ENCODE data around the gene PARK7. TPM values are rescaled to one million over a fixed set of nuclear protein-coding genes. Genes with fewer than 3 reads are reported as not detected.

The PARK7 gene
- total RNA-seq, 3 donors from 2014 or later (not counting 1 experiment from before 2014, with no cell fraction given): 120 to 127 (median 127) TPM

DNA sequence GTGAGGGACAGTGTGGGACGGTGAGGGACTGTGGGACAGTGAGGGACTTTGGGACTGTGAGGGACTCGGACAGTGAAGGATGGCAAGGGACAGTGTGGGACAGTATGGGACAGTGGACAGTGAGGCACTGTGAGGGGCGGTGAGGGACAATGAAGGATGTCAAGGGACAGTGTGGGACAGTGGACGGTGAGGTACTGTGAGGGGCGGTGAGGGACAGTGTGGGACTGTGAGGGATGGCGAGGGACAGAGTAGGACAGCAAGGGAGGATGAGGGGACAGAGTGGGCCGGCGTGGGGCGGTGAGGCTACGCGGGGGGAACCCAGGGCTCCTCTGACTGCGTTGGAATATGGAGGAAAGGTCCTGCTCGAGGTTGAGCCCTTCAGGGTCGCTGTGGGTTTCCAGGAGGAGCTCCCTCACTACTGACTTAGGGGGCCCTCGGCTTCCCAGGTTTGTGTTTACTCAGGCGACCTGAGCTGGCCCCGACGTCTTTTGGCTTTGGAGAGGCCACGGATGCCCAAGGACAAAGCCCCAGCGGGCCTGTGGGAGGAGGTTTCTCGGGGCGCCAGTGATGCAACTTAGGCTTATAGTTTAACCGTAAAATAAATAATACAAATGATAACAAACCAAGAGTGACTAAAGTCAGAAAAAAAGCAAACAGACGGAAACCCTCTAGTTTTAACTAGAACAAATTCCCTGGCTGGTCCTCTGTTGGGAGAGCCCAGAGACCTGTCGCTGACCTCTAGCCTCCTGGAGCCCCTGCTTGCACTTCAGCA is 65.7 kb downstream of the PARK7 start:
- ATAC-seq (no peak), DNase-seq (no peak)
- H3K36me3 Mint-ChIP-seq: no peaks in the 10 kb centered on the region
- intact Hi-C loops (cut with micrococcal nuclease): loop anchor here (2.0 kb wide), 2 partner anchors 126 to 290 kb away; no protein-coding TSS in a partner anchor
- peaks cover 11 to 17% of the 10 kb centered on the region in 2 donors for H3K4me1 Mint-ChIP-seq
- H3K27ac Mint-ChIP-seq: peak overlapping the region; percentile 30 to 80
- Histone ChIP-seq H3K36me3 (ENCODE audit: control insufficient read depth, insufficient read depth, low read length) (no peaks in the 10 kb centered on the region), H3K27me3 (ENCODE audit: control insufficient read depth, insufficient read depth, low read length) (peaks cover 23% of the 10 kb centered on the region), H3K4me1 (ENCODE audit: control insufficient read depth, insufficient read depth, low read length) (peaks cover 11% of the 10 kb centered on the region), H3K27ac (ENCODE audit: low read length) (no peak overlapping the region), H3K4me3 (ENCODE audit: low read length) (no peak overlapping the region), H3K9me3 (ENCODE audit: control insufficient read depth, insufficient read depth, low read length) (no peaks in the 10 kb centered on the region)
- WGBS (ENCODE audit: insufficient coverage): 92% methylated on average over 22 of the region's 25 CpGs
- peak overlapping the region; percentile 77 for H3K4me3 Mint-ChIP-seq
- peaks cover 18 to 20% of the 10 kb centered on the region in 2 donors for H3K27me3 Mint-ChIP-seq (ENCODE audit: low read depth in 2 of 2)
- TF ChIP-seq, protein P1, sequence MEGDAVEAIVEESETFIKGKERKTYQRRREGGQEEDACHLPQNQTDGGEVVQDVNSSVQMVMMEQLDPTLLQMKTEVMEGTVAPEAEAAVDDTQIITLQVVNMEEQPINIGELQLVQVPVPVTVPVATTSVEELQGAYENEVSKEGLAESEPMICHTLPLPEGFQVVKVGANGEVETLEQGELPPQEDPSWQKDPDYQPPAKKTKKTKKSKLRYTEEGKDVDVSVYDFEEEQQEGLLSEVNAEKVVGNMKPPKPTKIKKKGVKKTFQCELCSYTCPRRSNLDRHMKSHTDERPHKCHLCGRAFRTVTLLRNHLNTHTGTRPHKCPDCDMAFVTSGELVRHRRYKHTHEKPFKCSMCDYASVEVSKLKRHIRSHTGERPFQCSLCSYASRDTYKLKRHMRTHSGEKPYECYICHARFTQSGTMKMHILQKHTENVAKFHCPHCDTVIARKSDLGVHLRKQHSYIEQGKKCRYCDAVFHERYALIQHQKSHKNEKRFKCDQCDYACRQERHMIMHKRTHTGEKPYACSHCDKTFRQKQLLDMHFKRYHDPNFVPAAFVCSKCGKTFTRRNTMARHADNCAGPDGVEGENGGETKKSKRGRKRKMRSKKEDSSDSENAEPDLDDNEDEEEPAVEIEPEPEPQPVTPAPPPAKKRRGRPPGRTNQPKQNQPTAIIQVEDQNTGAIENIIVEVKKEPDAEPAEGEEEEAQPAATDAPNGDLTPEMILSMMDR (IDR thresholded peaks at IDR 0.05): no peak
- H3K9me3 Mint-ChIP-seq: no peaks in the 10 kb centered on the region

DNA sequence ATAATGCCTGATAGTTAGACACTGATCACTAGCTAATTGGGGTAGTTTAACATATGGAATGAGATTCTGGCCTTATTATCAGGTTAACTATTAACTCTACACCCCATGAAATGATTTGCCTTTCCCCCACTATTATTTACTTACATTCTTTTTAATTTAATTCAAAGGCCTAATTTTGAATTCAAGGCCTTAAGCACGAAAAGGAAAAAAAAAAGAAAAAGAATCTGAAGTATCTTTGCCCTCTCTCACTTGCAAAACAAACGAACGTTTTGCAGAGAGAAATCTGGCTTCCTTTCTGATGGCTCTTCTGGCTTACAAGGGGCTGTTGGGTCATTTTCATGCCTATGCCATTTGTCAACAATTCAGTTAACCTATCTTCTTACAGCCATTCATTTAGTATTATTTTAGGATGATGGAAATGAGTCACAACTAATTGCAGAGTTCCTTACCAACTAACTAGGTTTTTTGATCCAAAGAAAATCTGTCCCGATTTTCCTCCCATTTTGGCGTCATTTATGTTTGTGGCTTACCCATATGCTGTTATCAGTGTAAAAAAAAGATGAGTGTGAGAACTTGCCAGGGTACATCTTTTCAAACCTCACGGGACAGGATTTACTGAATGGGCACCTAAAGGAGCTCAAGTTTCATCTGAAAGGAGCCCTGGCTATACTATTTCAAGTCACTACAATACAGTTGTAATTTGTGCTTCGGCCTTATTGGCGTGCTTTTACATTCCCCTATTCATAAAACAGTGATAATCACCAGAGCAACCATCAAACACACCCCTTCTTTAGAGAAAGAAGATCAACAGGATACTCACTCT is 66.4 kb downstream of the PARK7 start:
- H3K27me3 Mint-ChIP-seq (ENCODE audit: low read depth in 2 of 2): peaks cover 15 to 18% of the 10 kb centered on the region in 2 donors
- peaks cover 11 to 18% of the 10 kb centered on the region in 2 donors for H3K4me1 Mint-ChIP-seq
- peak overlapping the region; percentile 55 for H3K4me3 Mint-ChIP-seq
- no peak overlapping the region for H3K27ac Mint-ChIP-seq
- intact Hi-C loops (cut with micrococcal nuclease): loop anchor here (2.0 kb wide), 2 partner anchors 125 to 289 kb away; no protein-coding TSS in a partner anchor
- DNase-seq (no peak), ATAC-seq (no peak)
- Histone ChIP-seq H3K27me3 (ENCODE audit: control insufficient read depth, insufficient read depth, low read length) (peaks cover 23% of the 10 kb centered on the region), H3K36me3 (ENCODE audit: control insufficient read depth, insufficient read depth, low read length) (no peaks in the 10 kb centered on the region), H3K27ac (ENCODE audit: low read length) (no peak overlapping the region), H3K4me3 (ENCODE audit: low read length) (no peak overlapping the region), H3K9me3 (ENCODE audit: control insufficient read depth, insufficient read depth, low read length) (no peaks in the 10 kb centered on the region), H3K4me1 (ENCODE audit: control insufficient read depth, insufficient read depth, low read length) (peaks cover 11% of the 10 kb centered on the region)
- H3K9me3 Mint-ChIP-seq: no peaks in the 10 kb centered on the region
- no peaks in the 10 kb centered on the region for H3K36me3 Mint-ChIP-seq
- TF ChIP-seq, protein P1 (IDR thresholded peaks at IDR 0.05): no peak
- 84% methylated on average over 8 of the region's 8 CpGs for WGBS (ENCODE audit: insufficient coverage)

DNA sequence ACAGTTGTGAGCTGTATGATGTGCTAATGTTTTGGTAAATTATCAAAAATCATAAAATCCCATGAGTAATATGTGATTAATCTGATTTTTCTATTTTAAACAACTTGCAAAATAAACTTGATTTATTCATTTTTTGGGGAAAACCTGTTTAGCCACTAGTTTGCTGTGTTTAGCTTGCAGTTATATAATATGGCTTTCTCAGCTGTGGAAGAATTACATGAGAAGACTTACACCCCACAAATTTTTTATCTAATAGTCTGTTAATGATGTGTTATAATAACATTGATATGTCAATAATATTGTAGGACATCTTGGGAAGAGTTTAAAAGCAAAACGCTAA is 67.0 kb downstream of the PARK7 start:
- WGBS (ENCODE audit: insufficient coverage): no CpG with 5 or more reads among the region's 1 CpG
- peaks cover 11% of the 10 kb centered on the region for H3K4me1 ChIP-seq (ENCODE audit: control insufficient read depth, insufficient read depth, low read length)
- TF ChIP-seq, protein P1 (IDR thresholded peaks at IDR 0.05): no peak
- Mint-ChIP-seq H3K4me1 (peaks cover 11 to 22% of the 10 kb centered on the region in 2 donors), H3K27ac (no peak overlapping the region), H3K27me3 (ENCODE audit: low read depth in 2 of 2) (peaks cover 12 to 16% of the 10 kb centered on the region in 2 donors), H3K36me3 (no peaks in the 10 kb centered on the region), H3K9me3 (no peaks in the 10 kb centered on the region), H3K4me3 (no peak overlapping the region)
- intact Hi-C loops (cut with micrococcal nuclease): no loop called here
- no peaks in the 10 kb centered on the region for H3K9me3 ChIP-seq (ENCODE audit: control insufficient read depth, insufficient read depth, low read length)
- no peak overlapping the region for H3K27ac ChIP-seq (ENCODE audit: low read length)
- no peaks in the 10 kb centered on the region for H3K36me3 ChIP-seq (ENCODE audit: control insufficient read depth, insufficient read depth, low read length)
- peaks cover 23% of the 10 kb centered on the region for H3K27me3 ChIP-seq (ENCODE audit: control insufficient read depth, insufficient read depth, low read length)
- no peak for ATAC-seq
- no peak overlapping the region for H3K4me3 ChIP-seq (ENCODE audit: low read length)
- DNase-seq: no peak
